OCI-LY3 (cell line): ENCODE results near the gene AHRR.
"Not testable (repeated sequence)": the region's sequence is repeated elsewhere in the genome, so short reads cannot be mapped to it uniquely, and the experiment has no call there.

ENCODE experiments used
- H2AFZ ChIP-seq: fragments of 200-600, 300-600 bp; shearing (Covaris generic); 2 replicates; pipeline ENCODE4 v1.6.0; 2014; ENCODE audit warnings: antibody characterized with exemption, low read depth, low read length
- H3K27ac ChIP-seq: fragments of 200-600, 300-600 bp; sonication (generic); 2 replicates; pipeline ENCODE4 v1.5.1; 2014; ENCODE audit warnings: mild to moderate bottlenecking, low read length, moderate library complexity, mixed read lengths
- H3K27me3 ChIP-seq: fragments of 200-600, 300-600 bp; sonication (generic); 2 replicates; pipeline ENCODE4 v1.6.1; 2014; ENCODE audit warnings: low read depth, low read length, mixed read lengths
- H3K36me3 ChIP-seq: fragments of 200-600, 300-600 bp; sonication (generic); replicated peaks from 2 replicates; pipeline ENCODE3; 2014; ENCODE audit warnings: low read depth, low read length, mixed read lengths
- H3K4me1 ChIP-seq: fragments of 300-600, 200-600 bp; sonication (generic); 2 replicates; pipeline ENCODE4 v1.6.1; 2014; ENCODE audit warnings: low read length, mixed read lengths
- H3K4me2 ChIP-seq: fragments of 200-600, 300-600 bp; sonication (generic); 2 replicates; pipeline ENCODE4 v1.6.1; 2014; ENCODE audit warnings: low read length, mixed read lengths
- H3K4me3 ChIP-seq: fragments of 300-600, 200-600 bp; sonication (generic); 2 replicates; pipeline ENCODE4 v1.5.1; 2014; ENCODE audit warnings: antibody characterized with exemption, mild to moderate bottlenecking, low read length, moderate library complexity
- H3K79me2 ChIP-seq: fragments of 300-600, 200-600 bp; shearing (Covaris generic); 2 replicates; pipeline ENCODE4 v1.6.1; 2014; ENCODE audit warnings: mild to moderate bottlenecking, low read length, mixed read lengths
- H3K9ac ChIP-seq: fragments of 300-600, 200-600 bp; shearing (Covaris generic); 2 replicates; pipeline ENCODE4 v1.6.0; 2014; ENCODE audit warnings: mild to moderate bottlenecking, low read length, moderate library complexity
- H3K9me3 ChIP-seq: fragments of 200-600, 300-600 bp; shearing (Covaris generic); 2 replicates; pipeline ENCODE4 v1.6.1; 2014; ENCODE audit warnings: low read length, mixed read lengths; ENCODE audit not compliant: insufficient read depth
- H4K20me1 ChIP-seq: fragments of 200-600, 300-600 bp; sonication (generic); 2 replicates; pipeline ENCODE4 v1.6.1; 2016; ENCODE audit warnings: low read length, mixed read lengths; ENCODE audit not compliant: insufficient read depth
- EZH2phosphoT487 ChIP-seq: fragments of 200-600 bp; shearing (Covaris generic); IDR thresholded peaks from 2 replicates; pipeline ENCODE4 v1.6.1; 2018; ENCODE audit warnings: antibody characterized with exemption, mixed run types, low read depth
- TF ChIP-seq, protein P1 (sequence below): fragments of 200-600, 300-600 bp; sonication (generic); IDR thresholded peaks from 2 replicates; pipeline ENCODE4 v1.5.1; 2014; ENCODE audit warnings: antibody characterized with exemption, low read length, low read depth

AHRR gene

DNA sequence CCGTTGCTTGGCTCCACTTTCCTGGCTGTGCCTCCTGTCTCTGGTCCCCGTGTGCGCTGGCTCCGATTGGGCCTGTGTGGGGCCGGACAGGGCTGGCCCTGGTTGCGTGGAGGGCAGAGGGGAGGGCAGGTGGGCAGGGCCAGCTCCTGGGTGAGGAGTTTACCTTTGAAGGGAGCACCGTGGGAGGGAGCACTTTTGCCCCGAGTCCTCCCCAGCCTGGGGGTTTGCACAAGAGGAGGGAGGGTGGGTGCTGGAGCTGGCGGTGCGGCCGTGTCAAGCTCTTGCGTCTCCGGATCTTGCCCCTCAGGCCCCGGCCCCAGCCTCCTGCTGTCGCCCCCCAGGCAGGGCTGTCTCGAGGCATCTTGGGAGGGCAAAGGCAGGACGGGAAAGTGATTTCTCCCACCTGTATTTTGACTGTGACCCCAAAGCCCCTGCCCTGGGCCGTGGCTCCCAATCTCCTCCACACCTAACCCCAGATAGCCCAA is 73.2 kb downstream of the AHRR start:
- no peak overlapping the region for H3K4me3 ChIP-seq
- no peak for TF ChIP-seq EZH2phosphoT487
- TF ChIP-seq, protein P1, sequence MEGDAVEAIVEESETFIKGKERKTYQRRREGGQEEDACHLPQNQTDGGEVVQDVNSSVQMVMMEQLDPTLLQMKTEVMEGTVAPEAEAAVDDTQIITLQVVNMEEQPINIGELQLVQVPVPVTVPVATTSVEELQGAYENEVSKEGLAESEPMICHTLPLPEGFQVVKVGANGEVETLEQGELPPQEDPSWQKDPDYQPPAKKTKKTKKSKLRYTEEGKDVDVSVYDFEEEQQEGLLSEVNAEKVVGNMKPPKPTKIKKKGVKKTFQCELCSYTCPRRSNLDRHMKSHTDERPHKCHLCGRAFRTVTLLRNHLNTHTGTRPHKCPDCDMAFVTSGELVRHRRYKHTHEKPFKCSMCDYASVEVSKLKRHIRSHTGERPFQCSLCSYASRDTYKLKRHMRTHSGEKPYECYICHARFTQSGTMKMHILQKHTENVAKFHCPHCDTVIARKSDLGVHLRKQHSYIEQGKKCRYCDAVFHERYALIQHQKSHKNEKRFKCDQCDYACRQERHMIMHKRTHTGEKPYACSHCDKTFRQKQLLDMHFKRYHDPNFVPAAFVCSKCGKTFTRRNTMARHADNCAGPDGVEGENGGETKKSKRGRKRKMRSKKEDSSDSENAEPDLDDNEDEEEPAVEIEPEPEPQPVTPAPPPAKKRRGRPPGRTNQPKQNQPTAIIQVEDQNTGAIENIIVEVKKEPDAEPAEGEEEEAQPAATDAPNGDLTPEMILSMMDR, result no peak
- H3K9me3 ChIP-seq, result no peaks in the 10 kb centered on the region; the same call in 1 of the 2 replicates
- H4K20me1 ChIP-seq, result no peaks in the 10 kb centered on the region
- H2AFZ ChIP-seq, result no peak overlapping the region
- H3K27ac ChIP-seq, result no peak overlapping the region
- 0 out of 2 replicates have a peak, but pooled peaks cover 5% of the 10 kb centered on the region for H3K27me3 ChIP-seq
- no peaks in the 10 kb centered on the region for H3K79me2 ChIP-seq
- H3K4me1 ChIP-seq, result peaks cover 5% of the 10 kb centered on the region
- no peak overlapping the region for H3K4me2 ChIP-seq
- no peaks in the 10 kb centered on the region for H3K36me3 ChIP-seq
- no peak overlapping the region for H3K9ac ChIP-seq

DNA sequence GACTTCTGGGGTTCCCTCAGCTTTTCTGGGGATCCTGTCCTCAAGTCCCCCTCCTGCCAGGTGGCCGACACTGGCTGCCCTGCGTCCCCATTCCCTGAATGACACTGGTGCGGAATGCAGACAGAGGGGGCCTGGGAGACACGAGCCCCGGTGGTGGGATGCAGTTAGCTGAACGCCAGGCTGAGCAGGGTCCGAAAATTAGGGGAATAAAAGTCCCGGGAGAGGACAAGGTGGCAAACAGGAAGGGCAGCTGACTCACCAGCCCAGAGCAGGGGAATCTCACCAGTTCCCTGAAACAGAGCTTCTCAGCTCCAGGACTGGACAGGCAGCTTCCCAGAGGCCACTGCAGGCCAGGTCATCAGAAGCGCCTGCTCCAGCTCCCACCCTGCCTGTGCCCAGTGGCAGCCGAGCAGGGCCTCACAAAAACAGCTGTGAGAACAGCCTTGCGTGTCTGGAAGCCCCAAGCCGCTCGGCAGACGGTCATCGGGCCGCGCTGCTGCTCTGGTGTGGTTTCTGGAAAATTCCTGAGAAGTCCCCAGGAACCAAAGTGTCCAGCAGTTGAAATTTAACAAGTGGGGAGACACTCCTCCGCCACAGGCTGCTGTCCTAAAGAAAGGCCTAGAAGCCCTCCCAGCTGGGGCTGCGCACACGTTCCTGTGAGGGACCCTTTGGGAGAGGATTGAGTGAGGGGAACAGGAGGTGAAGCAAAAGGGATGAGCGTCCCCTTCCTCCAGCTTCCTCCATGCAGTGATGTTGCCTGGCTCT is 73.8 kb downstream of the AHRR start:
- Histone ChIP-seq H3K4me1 (peaks cover 11% of the 10 kb centered on the region), H3K36me3 (no peaks in the 10 kb centered on the region), H3K27ac (no peak overlapping the region), H3K9me3 (no peaks in the 10 kb centered on the region; the same call in 1 of the 2 replicates), H4K20me1 (no peaks in the 10 kb centered on the region), H3K79me2 (no peaks in the 10 kb centered on the region), H3K4me3 (no peak overlapping the region), H3K4me2 (no peak overlapping the region), H3K27me3 (peaks cover 10% of the 10 kb centered on the region), H2AFZ (no peak overlapping the region), H3K9ac (no peak overlapping the region)
- TF ChIP-seq EZH2phosphoT487, result no peak
- TF ChIP-seq, protein P1, result no peak

DNA sequence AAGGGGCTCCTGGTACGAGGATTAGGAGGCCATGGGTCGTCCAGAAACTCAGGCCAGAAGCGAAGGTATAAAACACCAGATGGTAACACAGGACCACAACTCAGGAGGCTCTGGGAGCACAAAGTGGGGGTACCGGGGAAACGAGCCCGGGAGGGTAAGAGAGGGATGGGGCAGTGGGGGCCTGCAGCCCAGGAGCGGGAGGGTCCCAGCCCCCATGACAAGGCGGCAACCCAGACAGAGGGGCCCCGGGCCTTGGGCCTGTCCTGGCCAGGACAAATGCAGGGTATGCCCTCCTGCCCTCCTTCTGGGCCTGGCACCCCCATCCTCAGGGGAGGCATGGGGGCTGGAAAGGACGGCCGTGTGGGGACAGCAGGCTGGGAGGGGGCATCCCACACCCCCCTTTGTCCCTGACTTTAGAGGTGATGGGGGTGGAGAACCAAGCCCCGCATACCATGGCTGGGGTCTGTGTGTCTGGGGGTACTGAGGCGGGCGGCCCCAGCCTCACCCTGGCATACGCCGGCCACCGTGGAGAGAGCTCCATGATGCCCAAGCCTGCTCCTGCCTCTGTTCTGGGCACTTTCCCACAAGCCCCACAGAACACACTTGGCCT is 74.5 kb downstream of the AHRR start:
- H3K4me2 ChIP-seq, result no peak overlapping the region

DNA sequence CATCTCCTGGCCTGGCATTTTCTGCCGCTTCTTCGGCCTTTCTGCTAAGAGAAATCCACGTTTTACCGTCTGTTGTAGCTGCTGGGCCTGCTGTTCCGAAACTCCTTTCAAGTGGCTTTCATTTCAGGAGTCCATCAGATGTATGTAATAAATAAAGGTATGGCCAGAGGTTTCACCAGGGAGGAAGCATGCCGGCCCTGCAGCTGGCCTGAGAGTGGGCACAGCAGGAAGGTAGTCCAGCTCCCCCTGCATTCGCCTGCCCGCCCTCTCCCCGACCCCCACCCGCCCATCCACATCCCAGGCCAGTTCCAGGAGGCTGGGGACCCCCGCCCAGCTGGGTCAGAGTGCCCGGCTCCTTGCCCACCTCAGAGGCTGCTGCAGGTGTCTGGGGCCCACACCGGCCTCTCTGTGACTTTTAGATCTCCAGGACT is 75.0 kb downstream of the AHRR start:
- Histone ChIP-seq H4K20me1 (no peaks in the 10 kb centered on the region), H3K4me1 (peaks cover 12% of the 10 kb centered on the region), H3K9me3 (no peaks in the 10 kb centered on the region; the same call in 1 of the 2 replicates), H3K4me3 (no peak overlapping the region), H2AFZ (no peak overlapping the region), H3K4me2 (no peak overlapping the region), H3K27me3 (peaks cover 11% of the 10 kb centered on the region), H3K9ac (no peak overlapping the region), H3K79me2 (no peaks in the 10 kb centered on the region), H3K36me3 (no peaks in the 10 kb centered on the region), H3K27ac (no peak overlapping the region)
- no peak for TF ChIP-seq EZH2phosphoT487
- TF ChIP-seq, protein P1, result no peak

More for the DNA sequence above, 74.5 kb downstream of the AHRR start:
- Histone ChIP-seq H3K27me3 (peaks cover 11% of the 10 kb centered on the region), H4K20me1 (no peaks in the 10 kb centered on the region), H3K9ac (no peak overlapping the region), H2AFZ (no peak overlapping the region), H3K36me3 (no peaks in the 10 kb centered on the region), H3K4me3 (no peak overlapping the region), H3K4me1 (peaks cover 12% of the 10 kb centered on the region), H3K9me3 (no peaks in the 10 kb centered on the region; the same call in 1 of the 2 replicates), H3K79me2 (no peaks in the 10 kb centered on the region), H3K27ac (no peak overlapping the region)
- TF ChIP-seq, protein P1, result no peak
- TF ChIP-seq EZH2phosphoT487, result no peak

DNA sequence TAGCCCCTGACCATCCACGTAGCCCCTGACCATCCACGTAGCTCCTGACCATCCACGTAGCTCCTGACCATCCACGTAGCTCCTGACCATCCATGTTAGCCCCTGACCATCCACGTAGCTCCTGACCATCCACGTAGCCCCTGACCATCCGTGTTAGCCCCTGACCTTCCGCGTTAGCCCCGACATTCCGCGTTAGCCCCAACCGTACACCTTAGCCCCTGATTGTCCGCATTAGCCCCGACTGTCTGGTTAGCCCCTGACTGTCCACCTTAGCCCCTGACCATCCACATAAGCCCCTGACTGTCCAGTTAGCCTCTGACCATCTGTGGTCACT is 76.6 kb downstream of the AHRR start:
- not testable (repeated sequence) for H3K4me2 ChIP-seq, H3K9ac ChIP-seq, H3K27ac ChIP-seq

More for the DNA sequence above, 76.6 kb downstream of the AHRR start:
- H3K36me3 ChIP-seq, H4K20me1 ChIP-seq, H2AFZ ChIP-seq, H3K9me3 ChIP-seq, H3K79me2 ChIP-seq, H3K4me3 ChIP-seq: not testable (repeated sequence)
- peaks cover 11% of the 10 kb centered on the region for H3K27me3 ChIP-seq
- peaks cover 12% of the 10 kb centered on the region for H3K4me1 ChIP-seq
